ENCODE results near the gene INSR.

- TF ChIP-seq, protein P1, sequence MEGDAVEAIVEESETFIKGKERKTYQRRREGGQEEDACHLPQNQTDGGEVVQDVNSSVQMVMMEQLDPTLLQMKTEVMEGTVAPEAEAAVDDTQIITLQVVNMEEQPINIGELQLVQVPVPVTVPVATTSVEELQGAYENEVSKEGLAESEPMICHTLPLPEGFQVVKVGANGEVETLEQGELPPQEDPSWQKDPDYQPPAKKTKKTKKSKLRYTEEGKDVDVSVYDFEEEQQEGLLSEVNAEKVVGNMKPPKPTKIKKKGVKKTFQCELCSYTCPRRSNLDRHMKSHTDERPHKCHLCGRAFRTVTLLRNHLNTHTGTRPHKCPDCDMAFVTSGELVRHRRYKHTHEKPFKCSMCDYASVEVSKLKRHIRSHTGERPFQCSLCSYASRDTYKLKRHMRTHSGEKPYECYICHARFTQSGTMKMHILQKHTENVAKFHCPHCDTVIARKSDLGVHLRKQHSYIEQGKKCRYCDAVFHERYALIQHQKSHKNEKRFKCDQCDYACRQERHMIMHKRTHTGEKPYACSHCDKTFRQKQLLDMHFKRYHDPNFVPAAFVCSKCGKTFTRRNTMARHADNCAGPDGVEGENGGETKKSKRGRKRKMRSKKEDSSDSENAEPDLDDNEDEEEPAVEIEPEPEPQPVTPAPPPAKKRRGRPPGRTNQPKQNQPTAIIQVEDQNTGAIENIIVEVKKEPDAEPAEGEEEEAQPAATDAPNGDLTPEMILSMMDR (IDR thresholded peaks at IDR 0.05): no peak
- TF ChIP-seq, protein P2, sequence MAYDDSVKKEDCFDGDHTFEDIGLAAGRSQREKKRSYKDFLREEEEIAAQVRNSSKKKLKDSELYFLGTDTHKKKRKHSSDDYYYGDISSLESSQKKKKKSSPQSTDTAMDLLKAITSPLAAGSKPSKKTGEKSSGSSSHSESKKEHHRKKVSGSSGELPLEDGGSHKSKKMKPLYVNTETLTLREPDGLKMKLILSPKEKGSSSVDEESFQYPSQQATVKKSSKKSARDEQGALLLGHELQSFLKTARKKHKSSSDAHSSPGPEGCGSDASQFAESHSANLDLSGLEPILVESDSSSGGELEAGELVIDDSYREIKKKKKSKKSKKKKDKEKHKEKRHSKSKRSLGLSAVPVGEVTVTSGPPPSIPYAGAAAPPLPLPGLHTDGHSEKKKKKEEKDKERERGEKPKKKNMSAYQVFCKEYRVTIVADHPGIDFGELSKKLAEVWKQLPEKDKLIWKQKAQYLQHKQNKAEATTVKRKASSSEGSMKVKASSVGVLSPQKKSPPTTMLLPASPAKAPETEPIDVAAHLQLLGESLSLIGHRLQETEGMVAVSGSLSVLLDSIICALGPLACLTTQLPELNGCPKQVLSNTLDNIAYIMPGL (CRISPR knock-in tag; IDR thresholded peaks at IDR 0.05): no peak
- no peak for TF ChIP-seq STAT6 (CRISPR knock-in tag; conservative IDR thresholded peaks at IDR 0.05; ENCODE audit: low read depth)
- TF ChIP-seq GABPB1 (CRISPR knock-in tag; IDR thresholded peaks at IDR 0.05): no peak
- no peak for TF ChIP-seq ETV6 (CRISPR knock-in tag; IDR thresholded peaks at IDR 0.05)
These were observed 28.3 kb downstream of the INSR start for GRCh38 chr19:7265963-7266362.

Data from WTC11 (cell line).